ENCODE measurements around the gene MRGPRX4.
"Not testable (repeated sequence)": the region's sequence is repeated elsewhere in the genome, so short reads cannot be mapped to it uniquely, and the experiment has no call there.

Gene MRGPRX4

GRCh38 chr11:18188796-18189195 is 16.2 kb downstream of the MRGPRX4 start:
- in situ Hi-C loops (cut with HindIII; ENCODE audit: low pct_unique_long_range_greater_than_20kb, low sequenced_read_pairs), result no loop called here
- no peak for TF ChIP-seq JUND (IDR thresholded peaks at IDR 0.05; ENCODE audit: low read depth)
- DNase-seq (ENCODE audit: low read depth in 1 of 2, low spot score in 1 of 2), result no peak

GRCh38 chr11:18189476-18190245 is 17.0 kb downstream of the MRGPRX4 start:
- in situ Hi-C loops (cut with HindIII; ENCODE audit: low pct_unique_long_range_greater_than_20kb, low sequenced_read_pairs); DNase-seq (ENCODE audit: low read depth in 1 of 2, low spot score in 1 of 2): not testable (repeated sequence)

- DNase-seq (ENCODE audit: low read depth in 1 of 2, low spot score in 1 of 2), result no peak
- in situ Hi-C loops (cut with HindIII; ENCODE audit: low pct_unique_long_range_greater_than_20kb, low sequenced_read_pairs), result no loop called here
- TF ChIP-seq JUND (IDR thresholded peaks at IDR 0.05; ENCODE audit: low read depth), result no peak
Observed at GRCh38 chr11:18191376-18191775, 18.7 kb downstream of the MRGPRX4 start.

DNA sequence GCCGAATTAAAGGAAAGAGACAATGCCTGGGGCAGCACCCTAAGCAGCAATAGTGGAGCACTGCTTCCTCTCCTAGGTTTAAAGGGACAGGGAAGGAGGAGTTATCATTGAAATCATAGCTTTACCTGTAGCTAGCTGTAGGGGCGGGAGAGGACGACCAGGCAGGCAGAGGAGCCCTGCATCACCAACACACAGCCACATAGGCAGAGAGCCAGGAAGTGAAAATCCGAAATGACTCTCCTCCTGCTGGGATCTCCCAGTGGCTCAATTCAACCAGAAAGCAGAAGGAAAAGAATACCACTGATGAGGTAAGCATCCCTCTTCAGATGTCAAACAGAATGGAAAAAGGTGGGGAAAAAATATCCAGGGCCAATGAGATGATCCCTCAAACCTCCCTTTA is 20.4 kb downstream of the MRGPRX4 start:
- in situ Hi-C loops (cut with HindIII; ENCODE audit: low pct_unique_long_range_greater_than_20kb, low sequenced_read_pairs), result no loop called here
- TF ChIP-seq JUND (IDR thresholded peaks at IDR 0.05; ENCODE audit: low read depth), result no peak
- DNase-seq (ENCODE audit: low read depth in 1 of 2, low spot score in 1 of 2), result no peak

- in situ Hi-C loops (cut with HindIII; ENCODE audit: low pct_unique_long_range_greater_than_20kb, low sequenced_read_pairs), result no loop called here
- TF ChIP-seq JUND (IDR thresholded peaks at IDR 0.05; ENCODE audit: low read depth), result no peak
Observed at GRCh38 chr11:18196532-18196931, 23.9 kb downstream of the MRGPRX4 start.

DNA sequence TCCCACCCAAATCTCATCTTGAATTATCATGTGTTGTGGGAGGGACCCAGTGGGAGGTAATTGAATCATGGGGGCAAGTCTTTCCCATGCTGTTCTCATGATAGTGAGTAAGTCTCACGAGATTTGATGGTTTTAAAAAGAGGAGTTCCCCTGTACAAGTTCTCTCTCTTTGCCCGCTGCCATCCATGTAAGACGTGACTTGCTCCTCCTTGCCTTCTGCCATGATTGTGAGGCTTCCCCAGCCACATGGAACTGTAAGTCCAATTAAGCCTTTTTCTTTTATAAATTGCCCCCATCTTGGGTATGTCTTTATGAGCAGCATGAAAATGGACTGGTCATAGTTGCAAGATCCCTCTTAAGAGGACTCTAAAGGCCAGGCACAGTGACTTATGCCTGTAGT is 25.1 kb downstream of the MRGPRX4 start:
- DNase-seq (ENCODE audit: low read depth in 1 of 2, low spot score in 1 of 2); in situ Hi-C loops (cut with HindIII; ENCODE audit: low pct_unique_long_range_greater_than_20kb, low sequenced_read_pairs): not testable (repeated sequence)

More at GRCh38 chr11:18196532-18196931, 23.9 kb downstream of the MRGPRX4 start:
- DNase-seq (ENCODE audit: low read depth in 1 of 2, low spot score in 1 of 2), result no peak

DNA sequence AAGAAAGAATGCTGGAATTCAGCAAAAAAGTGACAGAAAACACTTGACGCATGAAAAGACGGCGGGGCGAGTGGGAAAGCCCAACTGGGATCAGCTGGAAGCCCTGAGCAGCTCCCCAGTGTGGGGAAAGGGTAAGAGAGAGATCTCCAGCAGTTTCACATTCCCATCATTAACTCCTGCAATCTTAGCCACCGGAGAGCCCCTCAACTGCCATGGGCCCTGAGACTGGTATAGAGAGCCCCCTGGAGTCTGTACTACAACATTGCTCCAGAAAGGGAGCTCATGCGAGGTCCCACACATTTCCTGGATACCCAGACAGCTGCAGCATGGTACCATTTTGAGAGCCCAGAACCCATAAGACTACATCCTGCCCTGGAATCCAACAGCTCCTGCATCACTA is 31.1 kb downstream of the MRGPRX4 start:
- DNase-seq (ENCODE audit: low read depth in 1 of 2, low spot score in 1 of 2), result no peak
- in situ Hi-C loops (cut with HindIII; ENCODE audit: low pct_unique_long_range_greater_than_20kb, low sequenced_read_pairs), result no loop called here
- no peak for TF ChIP-seq JUND (IDR thresholded peaks at IDR 0.05; ENCODE audit: low read depth)

DNA sequence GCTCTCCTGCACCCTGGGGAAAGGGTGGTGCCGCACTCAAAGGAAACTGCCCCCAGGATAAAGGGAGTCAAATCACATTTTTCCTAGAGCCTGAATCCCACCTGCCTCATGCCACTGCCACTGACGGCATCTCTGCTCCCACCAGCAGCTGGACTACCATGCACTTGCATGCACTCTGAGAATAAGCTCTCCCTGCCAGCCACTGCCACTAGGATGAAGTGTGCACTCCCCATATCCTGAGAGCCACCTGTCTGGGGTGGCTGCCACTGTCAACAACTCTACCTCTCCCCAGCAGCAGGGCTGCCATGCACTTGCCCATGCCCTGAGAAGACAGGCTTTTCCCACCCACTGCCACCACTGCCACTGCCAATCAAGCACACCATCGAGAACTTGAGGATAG is 31.6 kb downstream of the MRGPRX4 start:
- in situ Hi-C loops (cut with HindIII; ENCODE audit: low pct_unique_long_range_greater_than_20kb, low sequenced_read_pairs), result no loop called here
- no peak for TF ChIP-seq JUND (IDR thresholded peaks at IDR 0.05; ENCODE audit: low read depth)
- no peak for DNase-seq (ENCODE audit: low read depth in 1 of 2, low spot score in 1 of 2)

DNA sequence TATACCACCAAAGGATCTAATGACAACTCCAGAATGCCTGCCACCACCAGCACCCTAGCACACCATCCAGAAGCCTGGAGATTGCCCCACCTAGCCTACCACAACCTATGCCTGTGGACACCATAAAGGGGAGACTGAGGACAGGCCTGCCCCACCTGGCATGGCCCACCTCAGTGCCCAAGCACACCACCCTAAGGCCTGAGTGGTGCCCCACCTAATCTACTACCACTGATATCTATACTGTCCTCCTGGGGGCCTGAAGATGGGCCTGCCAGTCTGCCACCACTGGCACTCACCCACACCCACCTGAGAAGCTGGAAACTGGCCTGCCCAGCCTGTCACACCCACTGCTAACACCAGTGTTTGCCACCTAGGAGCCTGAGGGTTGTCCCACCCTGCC is 32.1 kb downstream of the MRGPRX4 start:
- in situ Hi-C loops (cut with HindIII; ENCODE audit: low pct_unique_long_range_greater_than_20kb, low sequenced_read_pairs), result no loop called here
- TF ChIP-seq JUND (IDR thresholded peaks at IDR 0.05; ENCODE audit: low read depth), result no peak
- DNase-seq (ENCODE audit: low read depth in 1 of 2, low spot score in 1 of 2), result no peak

DNA sequence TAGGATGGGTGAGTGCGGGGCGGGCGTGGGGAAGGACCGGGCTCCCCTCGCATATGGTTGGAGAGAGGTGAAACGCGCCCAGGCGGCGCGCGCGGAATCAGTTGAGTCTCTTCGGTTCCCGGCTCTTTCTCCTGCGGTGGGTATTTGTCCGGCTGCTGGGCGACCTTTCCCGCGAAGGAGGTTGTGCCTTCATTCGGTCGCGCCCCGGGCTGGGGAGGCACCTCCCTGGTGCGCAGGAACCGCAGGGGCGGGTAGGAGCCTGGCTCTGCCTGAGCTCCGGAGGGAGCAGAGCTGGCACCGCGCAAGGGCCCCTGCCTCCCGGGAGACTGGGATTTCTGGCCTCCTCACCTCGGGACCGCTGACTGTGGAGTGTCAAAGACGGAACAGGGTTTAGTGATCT is 36.4 kb downstream of the MRGPRX4 start:
- no peak for TF ChIP-seq JUND (IDR thresholded peaks at IDR 0.05; ENCODE audit: low read depth)

GRCh38 chr11:18221274-18221876 is 48.7 kb downstream of the MRGPRX4 start:
- TF ChIP-seq JUND (IDR thresholded peaks at IDR 0.05; ENCODE audit: low read depth), result no peak
- no peak for DNase-seq (ENCODE audit: low read depth in 1 of 2, low spot score in 1 of 2)
- in situ Hi-C loops (cut with HindIII; ENCODE audit: low pct_unique_long_range_greater_than_20kb, low sequenced_read_pairs), result no loop called here

More for the DNA sequence above, 36.4 kb downstream of the MRGPRX4 start:
- no peak for DNase-seq (ENCODE audit: low read depth in 1 of 2, low spot score in 1 of 2)
- in situ Hi-C loops (cut with HindIII; ENCODE audit: low pct_unique_long_range_greater_than_20kb, low sequenced_read_pairs), result no loop called here

DNA sequence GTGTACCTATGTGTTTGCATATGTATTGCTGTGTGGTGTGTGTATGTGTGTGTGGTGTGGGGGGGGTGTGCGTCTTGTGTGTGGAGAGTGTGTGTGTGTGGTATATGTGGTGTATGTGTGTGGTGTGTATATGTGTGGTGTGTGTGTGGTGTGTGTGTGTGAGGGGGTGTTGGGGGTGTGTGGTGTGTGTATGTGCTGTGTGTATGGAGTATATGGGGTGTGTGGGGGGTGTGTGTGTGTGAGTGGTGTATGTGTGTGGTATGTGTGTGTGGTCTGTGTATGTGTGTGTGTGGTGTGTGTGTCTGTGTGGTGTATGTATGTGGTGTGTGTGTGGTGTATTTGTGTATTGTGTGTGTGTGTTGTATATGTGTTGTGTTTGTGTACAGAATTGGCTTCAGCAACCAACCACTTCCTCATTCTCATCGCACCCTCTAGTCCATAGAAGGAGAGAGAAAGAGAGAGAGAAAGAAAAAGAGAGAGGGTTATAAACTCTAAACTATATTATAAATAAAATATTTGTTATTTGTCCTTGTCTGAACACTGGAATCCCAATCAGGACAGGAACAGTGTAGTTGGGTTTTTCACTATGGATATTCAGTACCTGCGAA is 50.3 kb downstream of the MRGPRX4 start:
- DNase-seq (ENCODE audit: low read depth in 1 of 2, low spot score in 1 of 2), result no peak
- in situ Hi-C loops (cut with HindIII; ENCODE audit: low pct_unique_long_range_greater_than_20kb, low sequenced_read_pairs), result no loop called here
- TF ChIP-seq JUND (IDR thresholded peaks at IDR 0.05; ENCODE audit: low read depth), result no peak

Measured in T47D (cell line).